Activated CD4-positive, alpha-beta T cell treated with anti-CD3 and anti-CD28 coated beads, Interleukin-2, amount 10 ng/mL, durations not matched to agents 24 days and 14 days (primary cell): ENCODE results near the gene EN2. TPM values are rescaled to one million over a fixed set of nuclear protein-coding genes. Genes with fewer than 3 reads are reported as not detected.
"Not testable (repeated sequence)": the region's sequence is repeated elsewhere in the genome, so short reads cannot be mapped to it uniquely, and the experiment has no call there.

Source experiments
- DNase-seq: peaks from one replicate; pipeline ENCODE4 v3.0.0; 2022
- H3K27ac Mint-ChIP-seq: one replicate; pipeline ENCODE4 v1.8.0; 2022; ENCODE audit warnings: mild to moderate bottlenecking, mixed read lengths
- H3K27me3 Mint-ChIP-seq: one replicate; pipeline ENCODE4 v1.8.0; 2022; ENCODE audit warnings: mixed read lengths
- H3K36me3 Mint-ChIP-seq: one replicate; pipeline ENCODE4 v1.8.0; 2022; ENCODE audit warnings: low read depth, mild to moderate bottlenecking, mixed read lengths
- H3K4me1 Mint-ChIP-seq: one replicate; pipeline ENCODE4 v1.8.0; 2021; ENCODE audit warnings: mixed read lengths
- H3K4me3 Mint-ChIP-seq: one replicate; pipeline ENCODE4 v1.8.0; 2022; ENCODE audit warnings: mild to moderate bottlenecking, moderate library complexity, mixed read lengths
- H3K9me3 Mint-ChIP-seq: one replicate; pipeline ENCODE4 v1.8.0; 2021; ENCODE audit warnings: mixed read lengths
- intact Hi-C: fragments of 100-400 bp; cut with micrococcal nuclease; formaldehyde crosslinking; loops from one replicate; pipeline ENCODE4 v1.15.1; 2023
- total RNA-seq: library from RNA; stranded (reverse); gene quantifications from 2 replicates; pipeline ENCODE4 v1.2.3, GENCODE V29; 2022

Gene EN2
- total RNA-seq, 1 donor from 2014 or later = not detected

- H3K27me3 Mint-ChIP-seq = peaks cover 12% of the 10 kb centered on the region
- no peaks in the 10 kb centered on the region for H3K4me1 Mint-ChIP-seq
- H3K27ac Mint-ChIP-seq = no peak overlapping the region
- H3K4me3 Mint-ChIP-seq = no peak overlapping the region
- no peak for DNase-seq
- intact Hi-C loops = no loop called here
- H3K36me3 Mint-ChIP-seq = no peaks in the 10 kb centered on the region
- H3K9me3 Mint-ChIP-seq = no peaks in the 10 kb centered on the region
Observed at GRCh38 chr7:155435110-155435509, 22.8 kb upstream of the EN2 start.

- DNase-seq = no peak
- peaks cover 8% of the 10 kb centered on the region for H3K27me3 Mint-ChIP-seq
- no peak overlapping the region for H3K27ac Mint-ChIP-seq
- no peaks in the 10 kb centered on the region for H3K36me3 Mint-ChIP-seq
- intact Hi-C loops = no loop called here
- H3K4me3 Mint-ChIP-seq = no peak overlapping the region
- H3K4me1 Mint-ChIP-seq = no peaks in the 10 kb centered on the region
- no peaks in the 10 kb centered on the region for H3K9me3 Mint-ChIP-seq
Observed at GRCh38 chr7:155437836-155438235, 20.1 kb upstream of the EN2 start.

- no peaks in the 10 kb centered on the region for H3K9me3 Mint-ChIP-seq
- intact Hi-C loops = no loop called here
- H3K27ac Mint-ChIP-seq = no peak overlapping the region
- H3K4me1 Mint-ChIP-seq = no peaks in the 10 kb centered on the region
- no peak overlapping the region for H3K4me3 Mint-ChIP-seq
- peaks cover 10% of the 10 kb centered on the region for H3K27me3 Mint-ChIP-seq
- DNase-seq = no peak
- no peaks in the 10 kb centered on the region for H3K36me3 Mint-ChIP-seq
Observed at GRCh38 chr7:155438777-155439176, 19.2 kb upstream of the EN2 start.

- Mint-ChIP-seq H3K27me3 (peaks cover 11% of the 10 kb centered on the region), H3K4me3 (no peak overlapping the region), H3K9me3 (no peaks in the 10 kb centered on the region), H3K36me3 (no peaks in the 10 kb centered on the region), H3K27ac (no peak overlapping the region), H3K4me1 (no peaks in the 10 kb centered on the region)
- intact Hi-C loops = no loop called here
- no peak for DNase-seq
Observed at GRCh38 chr7:155439311-155440017, 18.5 kb upstream of the EN2 start.

GRCh38 chr7:155440018-155440410, 17.9 kb upstream of the EN2 start:
- intact Hi-C loops = no loop called here
- Mint-ChIP-seq H3K4me3 (no peak overlapping the region), H3K9me3 (no peaks in the 10 kb centered on the region), H3K27ac (no peak overlapping the region), H3K4me1 (no peaks in the 10 kb centered on the region), H3K27me3 (peaks cover 13% of the 10 kb centered on the region), H3K36me3 (no peaks in the 10 kb centered on the region)
- no peak for DNase-seq

- peaks cover 22% of the 10 kb centered on the region for H3K27me3 Mint-ChIP-seq
- H3K4me3 Mint-ChIP-seq = no peak overlapping the region
- no peak for DNase-seq
- H3K4me1 Mint-ChIP-seq = no peaks in the 10 kb centered on the region
- no peaks in the 10 kb centered on the region for H3K36me3 Mint-ChIP-seq
- no peak overlapping the region for H3K27ac Mint-ChIP-seq
- intact Hi-C loops = no loop called here
- no peaks in the 10 kb centered on the region for H3K9me3 Mint-ChIP-seq
Observed at GRCh38 chr7:155441856-155442255, 16.1 kb upstream of the EN2 start.

GRCh38 chr7:155444746-155445145, 13.2 kb upstream of the EN2 start:
- Mint-ChIP-seq H3K4me1 (no peaks in the 10 kb centered on the region), H3K4me3 (no peak overlapping the region), H3K9me3 (no peaks in the 10 kb centered on the region), H3K27ac (no peak overlapping the region), H3K27me3 (peaks cover 39% of the 10 kb centered on the region), H3K36me3 (no peaks in the 10 kb centered on the region)
- intact Hi-C loops = no loop called here
- no peak for DNase-seq

- H3K4me3 Mint-ChIP-seq, intact Hi-C loops, H3K27ac Mint-ChIP-seq, H3K4me1 Mint-ChIP-seq, H3K36me3 Mint-ChIP-seq, DNase-seq, H3K9me3 Mint-ChIP-seq: not testable (repeated sequence)
- peaks cover 44% of the 10 kb centered on the region for H3K27me3 Mint-ChIP-seq
Observed at GRCh38 chr7:155445606-155446005, 12.3 kb upstream of the EN2 start.

GRCh38 chr7:155447603-155448002, 10.3 kb upstream of the EN2 start:
- no peak overlapping the region for H3K4me3 Mint-ChIP-seq
- DNase-seq = no peak
- H3K27ac Mint-ChIP-seq = no peak overlapping the region
- H3K9me3 Mint-ChIP-seq = no peaks in the 10 kb centered on the region
- intact Hi-C loops = loop anchor here (2.0 kb wide), 1 partner anchor 71 kb away; no protein-coding TSS in a partner anchor
- no peaks in the 10 kb centered on the region for H3K36me3 Mint-ChIP-seq
- peaks cover 63% of the 10 kb centered on the region for H3K27me3 Mint-ChIP-seq
- no peaks in the 10 kb centered on the region for H3K4me1 Mint-ChIP-seq

- intact Hi-C loops = loop anchor here (2.0 kb wide), 1 partner anchor 72 kb away; no protein-coding TSS in a partner anchor
- H3K27ac Mint-ChIP-seq = no peak overlapping the region
- no peaks in the 10 kb centered on the region for H3K36me3 Mint-ChIP-seq
- peaks cover 68% of the 10 kb centered on the region for H3K27me3 Mint-ChIP-seq
- no peak overlapping the region for H3K4me3 Mint-ChIP-seq
- H3K9me3 Mint-ChIP-seq = no peaks in the 10 kb centered on the region
- no peak for DNase-seq
- no peaks in the 10 kb centered on the region for H3K4me1 Mint-ChIP-seq
Observed at GRCh38 chr7:155448632-155449007, 9.3 kb upstream of the EN2 start.

GRCh38 chr7:155449008-155449868, 8.7 kb upstream of the EN2 start:
- no peak for DNase-seq
- intact Hi-C loops = loop anchor here (2.0 kb wide), 1 partner anchor 72 kb away; no protein-coding TSS in a partner anchor
- Mint-ChIP-seq H3K4me3 (no peak overlapping the region), H3K27ac (no peak overlapping the region), H3K36me3 (no peaks in the 10 kb centered on the region), H3K4me1 (no peaks in the 10 kb centered on the region), H3K9me3 (no peaks in the 10 kb centered on the region), H3K27me3 (peaks cover 68% of the 10 kb centered on the region)

- intact Hi-C loops = loop anchor here (2.0 to 5.0 kb wide), 4 partner anchors 17 to 1567 kb away; no protein-coding TSS in a partner anchor
- H3K4me1 Mint-ChIP-seq = peaks cover 1% of the 10 kb centered on the region
- no peak for DNase-seq
- peaks cover 71% of the 10 kb centered on the region for H3K27me3 Mint-ChIP-seq
- H3K9me3 Mint-ChIP-seq = no peaks in the 10 kb centered on the region
- no peak overlapping the region for H3K27ac Mint-ChIP-seq
- H3K36me3 Mint-ChIP-seq = no peaks in the 10 kb centered on the region
- no peak overlapping the region for H3K4me3 Mint-ChIP-seq
Observed at GRCh38 chr7:155449869-155450557, 7.9 kb upstream of the EN2 start.

- DNase-seq = no peak
- Mint-ChIP-seq H3K27me3 (peaks cover 74% of the 10 kb centered on the region), H3K4me1 (peaks cover 1% of the 10 kb centered on the region), H3K36me3 (no peaks in the 10 kb centered on the region), H3K4me3 (no peak overlapping the region), H3K9me3 (no peaks in the 10 kb centered on the region), H3K27ac (no peak overlapping the region)
- intact Hi-C loops = loop anchor here (2.0 to 5.0 kb wide), 3 partner anchors 16 to 1567 kb away; no protein-coding TSS in a partner anchor
Observed at GRCh38 chr7:155450558-155450969, 7.4 kb upstream of the EN2 start.
